ENCODE measurements around the gene LIPC.

Gene LIPC

GRCh38 chr15:58573270-58573669 lies 141.5 kb downstream of the LIPC start:
- Histone ChIP-seq H3K4me3 (ENCODE audit: low read length) (no peak overlapping the region), H3K27ac (ENCODE audit: low read length) (no peak overlapping the region), H3K27me3 (ENCODE audit: control insufficient read depth, insufficient read depth, low read length) (no peaks in the 10 kb centered on the region), H3K36me3 (ENCODE audit: control insufficient read depth, low read depth, low read length) (no peaks in the 10 kb centered on the region), H3K9ac (ENCODE audit: low read length) (no peak overlapping the region), H3K4me1 (ENCODE audit: control insufficient read depth, low read depth, low read length) (no peaks in the 10 kb centered on the region), H3K9me3 (ENCODE audit: control insufficient read depth, low read depth, low read length) (no peaks in the 10 kb centered on the region)

- H3K4me1 ChIP-seq (ENCODE audit: control insufficient read depth, low read depth, low read length), result no peaks in the 10 kb centered on the region
- no peak overlapping the region for H3K4me3 ChIP-seq (ENCODE audit: low read length)
- no peak overlapping the region for H3K9ac ChIP-seq (ENCODE audit: low read length)
- no peaks in the 10 kb centered on the region for H3K36me3 ChIP-seq (ENCODE audit: control insufficient read depth, low read depth, low read length)
- no peak overlapping the region for H3K27ac ChIP-seq (ENCODE audit: low read length)
- H3K27me3 ChIP-seq (ENCODE audit: control insufficient read depth, insufficient read depth, low read length), result no peaks in the 10 kb centered on the region
- H3K9me3 ChIP-seq (ENCODE audit: control insufficient read depth, low read depth, low read length), result no peaks in the 10 kb centered on the region
Measured at GRCh38 chr15:58574631-58575030, 142.8 kb downstream of the LIPC start.

GRCh38 chr15:58575045-58575786 lies 143.4 kb downstream of the LIPC start:
- H3K27ac ChIP-seq (ENCODE audit: low read length), result no peak overlapping the region
- H3K36me3 ChIP-seq (ENCODE audit: control insufficient read depth, low read depth, low read length), result no peaks in the 10 kb centered on the region
- H3K4me1 ChIP-seq (ENCODE audit: control insufficient read depth, low read depth, low read length), result no peaks in the 10 kb centered on the region
- no peaks in the 10 kb centered on the region for H3K9me3 ChIP-seq (ENCODE audit: control insufficient read depth, low read depth, low read length)
- H3K27me3 ChIP-seq (ENCODE audit: control insufficient read depth, insufficient read depth, low read length), result no peaks in the 10 kb centered on the region
- no peak overlapping the region for H3K9ac ChIP-seq (ENCODE audit: low read length)
- no peak overlapping the region for H3K4me3 ChIP-seq (ENCODE audit: low read length)

- Histone ChIP-seq H3K27me3 (ENCODE audit: control insufficient read depth, insufficient read depth, low read length) (no peaks in the 10 kb centered on the region), H3K4me3 (ENCODE audit: low read length) (no peak overlapping the region), H3K9me3 (ENCODE audit: control insufficient read depth, low read depth, low read length) (no peaks in the 10 kb centered on the region), H3K27ac (ENCODE audit: low read length) (no peak overlapping the region), H3K36me3 (ENCODE audit: control insufficient read depth, low read depth, low read length) (no peaks in the 10 kb centered on the region), H3K4me1 (ENCODE audit: control insufficient read depth, low read depth, low read length) (no peaks in the 10 kb centered on the region), H3K9ac (ENCODE audit: low read length) (no peak overlapping the region)
Measured at GRCh38 chr15:58576657-58577056, 144.9 kb downstream of the LIPC start.

DNA sequence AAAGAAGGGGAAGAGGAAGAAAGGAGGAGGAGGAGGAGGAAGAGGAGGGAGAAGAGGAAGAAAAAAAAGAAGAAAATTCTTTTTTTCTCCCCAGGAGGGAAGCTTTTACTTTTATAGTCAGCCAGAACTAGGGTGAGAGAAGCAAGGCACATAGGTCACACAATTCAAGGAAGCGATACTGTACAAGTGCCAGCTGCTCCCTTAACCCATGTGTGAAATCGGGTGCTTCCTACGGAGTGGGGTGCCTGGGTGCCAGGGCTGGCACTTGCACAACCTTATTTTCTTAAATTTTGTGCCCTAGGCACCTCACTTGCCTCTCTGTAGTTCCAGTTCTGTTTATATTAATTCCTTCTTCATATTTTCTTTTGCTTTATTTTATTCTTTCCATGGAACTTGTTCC lies 150.4 kb downstream of the LIPC start:
- Histone ChIP-seq H3K4me1 (ENCODE audit: control insufficient read depth, low read depth, low read length) (no peaks in the 10 kb centered on the region), H3K27ac (ENCODE audit: low read length) (no peak overlapping the region), H3K9me3 (ENCODE audit: control insufficient read depth, low read depth, low read length) (no peaks in the 10 kb centered on the region), H3K36me3 (ENCODE audit: control insufficient read depth, low read depth, low read length) (no peaks in the 10 kb centered on the region), H3K9ac (ENCODE audit: low read length) (no peak overlapping the region), H3K4me3 (ENCODE audit: low read length) (no peak overlapping the region), H3K27me3 (ENCODE audit: control insufficient read depth, insufficient read depth, low read length) (no peaks in the 10 kb centered on the region)

DNA sequence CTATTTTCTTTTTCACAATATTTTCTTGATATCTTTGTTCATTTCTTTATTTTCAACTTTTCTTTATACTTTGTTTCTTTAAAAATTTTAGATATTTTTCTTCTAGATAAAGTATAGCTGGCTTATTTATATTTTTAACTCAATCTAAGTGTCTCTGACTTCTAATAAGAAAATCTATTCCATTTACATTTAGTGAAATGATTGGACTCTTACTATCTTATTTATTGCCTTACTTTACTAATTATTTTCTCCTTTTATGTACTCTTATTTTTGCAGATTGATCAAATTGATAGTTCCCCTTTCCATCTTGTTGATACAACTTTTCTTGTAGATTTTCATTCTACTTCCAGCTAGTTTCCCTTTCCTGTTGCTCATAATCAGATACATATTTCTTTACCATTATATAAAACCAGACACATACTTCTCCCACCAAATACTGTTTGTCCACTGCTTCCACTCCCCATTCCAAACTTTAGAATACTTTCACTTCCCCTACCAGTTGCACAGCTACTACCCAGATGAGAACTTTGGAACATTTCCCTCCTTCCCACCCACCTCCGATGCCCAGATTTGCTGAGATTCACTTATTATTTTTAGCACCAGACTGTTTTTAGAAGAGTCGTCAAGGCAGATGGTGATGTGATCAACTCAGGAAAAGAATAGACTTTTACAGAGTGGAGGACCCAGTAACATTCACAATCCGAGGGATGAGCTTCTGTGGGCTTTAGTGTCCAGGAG lies 151.5 kb downstream of the LIPC start:
- no peak overlapping the region for H3K4me3 ChIP-seq (ENCODE audit: low read length)
- no peaks in the 10 kb centered on the region for H3K9me3 ChIP-seq (ENCODE audit: control insufficient read depth, low read depth, low read length)
- no peak overlapping the region for H3K27ac ChIP-seq (ENCODE audit: low read length)
- no peak overlapping the region for H3K9ac ChIP-seq (ENCODE audit: low read length)
- H3K36me3 ChIP-seq (ENCODE audit: control insufficient read depth, low read depth, low read length), result no peaks in the 10 kb centered on the region
- H3K4me1 ChIP-seq (ENCODE audit: control insufficient read depth, low read depth, low read length), result no peaks in the 10 kb centered on the region
- H3K27me3 ChIP-seq (ENCODE audit: control insufficient read depth, insufficient read depth, low read length), result no peaks in the 10 kb centered on the region

GRCh38 chr15:58584789-58585461 lies 153.1 kb downstream of the LIPC start:
- Histone ChIP-seq H3K27me3 (ENCODE audit: control insufficient read depth, insufficient read depth, low read length) (no peaks in the 10 kb centered on the region), H3K36me3 (ENCODE audit: control insufficient read depth, low read depth, low read length) (no peaks in the 10 kb centered on the region), H3K9me3 (ENCODE audit: control insufficient read depth, low read depth, low read length) (no peaks in the 10 kb centered on the region), H3K4me3 (ENCODE audit: low read length) (no peak overlapping the region), H3K27ac (ENCODE audit: low read length) (no peak overlapping the region), H3K4me1 (ENCODE audit: control insufficient read depth, low read depth, low read length) (no peaks in the 10 kb centered on the region), H3K9ac (ENCODE audit: low read length) (no peak overlapping the region)

- H3K27ac ChIP-seq (ENCODE audit: low read length), result no peak overlapping the region
- H3K9me3 ChIP-seq (ENCODE audit: control insufficient read depth, low read depth, low read length), result no peaks in the 10 kb centered on the region
- no peak overlapping the region for H3K9ac ChIP-seq (ENCODE audit: low read length)
- H3K27me3 ChIP-seq (ENCODE audit: control insufficient read depth, insufficient read depth, low read length), result no peaks in the 10 kb centered on the region
- no peak overlapping the region for H3K4me3 ChIP-seq (ENCODE audit: low read length)
- no peaks in the 10 kb centered on the region for H3K36me3 ChIP-seq (ENCODE audit: control insufficient read depth, low read depth, low read length)
- no peaks in the 10 kb centered on the region for H3K4me1 ChIP-seq (ENCODE audit: control insufficient read depth, low read depth, low read length)
Measured at GRCh38 chr15:58585693-58586443, 154.1 kb downstream of the LIPC start.

DNA sequence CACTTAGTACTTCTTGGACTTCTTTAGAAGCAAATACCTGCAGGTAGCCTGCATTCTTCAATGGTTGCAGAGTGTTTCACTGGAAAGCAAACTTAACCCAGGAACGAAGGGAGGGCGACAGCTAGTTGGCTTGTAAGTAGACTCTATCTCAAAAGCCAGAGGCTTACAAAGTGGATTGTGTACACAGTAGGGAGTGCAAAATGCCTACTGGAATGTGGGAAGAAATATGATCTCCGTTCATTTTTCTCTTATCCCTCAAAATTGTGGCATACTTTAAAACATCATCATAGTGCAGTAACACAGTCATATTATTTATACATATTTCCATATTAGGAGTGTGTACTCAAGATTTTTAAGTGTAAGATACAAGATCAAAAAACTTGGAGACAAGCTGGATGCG lies 155.7 kb downstream of the LIPC start:
- Histone ChIP-seq H3K9me3 (ENCODE audit: control insufficient read depth, low read depth, low read length) (no peaks in the 10 kb centered on the region), H3K27me3 (ENCODE audit: control insufficient read depth, insufficient read depth, low read length) (no peaks in the 10 kb centered on the region), H3K4me3 (ENCODE audit: low read length) (no peak overlapping the region), H3K4me1 (ENCODE audit: control insufficient read depth, low read depth, low read length) (no peaks in the 10 kb centered on the region), H3K27ac (ENCODE audit: low read length) (no peak overlapping the region), H3K36me3 (ENCODE audit: control insufficient read depth, low read depth, low read length) (no peaks in the 10 kb centered on the region), H3K9ac (ENCODE audit: low read length) (no peak overlapping the region)

- Histone ChIP-seq H3K9ac (ENCODE audit: low read length) (no peak overlapping the region), H3K4me3 (ENCODE audit: low read length) (no peak overlapping the region), H3K9me3 (ENCODE audit: control insufficient read depth, low read depth, low read length) (no peaks in the 10 kb centered on the region), H3K27ac (ENCODE audit: low read length) (no peak overlapping the region), H3K27me3 (ENCODE audit: control insufficient read depth, insufficient read depth, low read length) (no peaks in the 10 kb centered on the region), H3K4me1 (ENCODE audit: control insufficient read depth, low read depth, low read length) (no peaks in the 10 kb centered on the region), H3K36me3 (ENCODE audit: control insufficient read depth, low read depth, low read length) (no peaks in the 10 kb centered on the region)
Measured at GRCh38 chr15:58588096-58588495, 156.3 kb downstream of the LIPC start.

GRCh38 chr15:58589047-58589446 lies 157.3 kb downstream of the LIPC start:
- H3K36me3 ChIP-seq (ENCODE audit: control insufficient read depth, low read depth, low read length), result no peaks in the 10 kb centered on the region
- no peaks in the 10 kb centered on the region for H3K9me3 ChIP-seq (ENCODE audit: control insufficient read depth, low read depth, low read length)
- no peaks in the 10 kb centered on the region for H3K27me3 ChIP-seq (ENCODE audit: control insufficient read depth, insufficient read depth, low read length)
- no peaks in the 10 kb centered on the region for H3K4me1 ChIP-seq (ENCODE audit: control insufficient read depth, low read depth, low read length)
- no peak overlapping the region for H3K9ac ChIP-seq (ENCODE audit: low read length)
- no peak overlapping the region for H3K4me3 ChIP-seq (ENCODE audit: low read length)
- H3K27ac ChIP-seq (ENCODE audit: low read length), result no peak overlapping the region

Data from iPS-18a (cell line).